ENCODE results near the gene SIGLEC6. TPM values are rescaled to one million over a fixed set of nuclear protein-coding genes. Genes with fewer than 3 reads are reported as not detected.

Gene SIGLEC6
- total RNA-seq, 6 donors from 2014 or later, result 7.2 to 7.9 (median 7.8) TPM; not detected in 3

GRCh38 chr19:51539821-51540366 lies 8.4 kb upstream of the SIGLEC6 start:
- no peak overlapping the region for H3K27ac ChIP-seq
- no peaks in the 10 kb centered on the region for H3K27me3 ChIP-seq
- no peak overlapping the region for H3K4me3 ChIP-seq
- 88 to 90% methylated on average over 4 of the region's 4 CpGs for WGBS, 2 donors
- no peaks in the 10 kb centered on the region for H3K4me1 ChIP-seq
- DNase-seq (no peak), ATAC-seq (ENCODE audit: low FRiP score in 2 of 2) (no peak)
- no peaks in the 10 kb centered on the region for H3K9me3 ChIP-seq
- TF ChIP-seq POLR2AphosphoS5 (IDR thresholded peaks at IDR 0.05) (no peak), POLR2A (IDR thresholded peaks at IDR 0.05) (no peak), CTCF (IDR thresholded peaks at IDR 0.05) (no peak), EP300 (IDR thresholded peaks at IDR 0.05) (no peak)
- H3K36me3 ChIP-seq, result no peaks in the 10 kb centered on the region

GRCh38 chr19:51535535-51535934 lies 4.1 kb upstream of the SIGLEC6 start:
- no peaks in the 10 kb centered on the region for H3K36me3 ChIP-seq
- WGBS, 2 donors, result 68 to 69% methylated on average over 1 of the region's 1 CpG
- TF ChIP-seq POLR2A (IDR thresholded peaks at IDR 0.05) (no peak), POLR2AphosphoS5 (IDR thresholded peaks at IDR 0.05) (no peak), EP300 (IDR thresholded peaks at IDR 0.05) (no peak), CTCF (IDR thresholded peaks at IDR 0.05) (no peak)

GRCh38 chr19:51530616-51531015 lies 854 bp downstream of the SIGLEC6 start:
- 75 to 91% methylated on average over 1 to 8 of the region's 8 CpGs for WGBS, 2 donors
- Histone ChIP-seq H3K9me3 (no peaks in the 10 kb centered on the region), H3K27ac (no peak overlapping the region), H3K36me3 (no peaks in the 10 kb centered on the region), H3K4me3 (no peak overlapping the region), H3K27me3 (no peaks in the 10 kb centered on the region), H3K4me1 (no peaks in the 10 kb centered on the region)
- ATAC-seq (ENCODE audit: low FRiP score in 2 of 2) (no peak), DNase-seq (no peak)
- TF ChIP-seq CTCF (IDR thresholded peaks at IDR 0.05), result no peak
- no peak for TF ChIP-seq EP300 (IDR thresholded peaks at IDR 0.05)
- TF ChIP-seq POLR2A (IDR thresholded peaks at IDR 0.05), result no peak
- TF ChIP-seq POLR2AphosphoS5 (IDR thresholded peaks at IDR 0.05), result no peak

More at GRCh38 chr19:51535535-51535934, 4.1 kb upstream of the SIGLEC6 start:
- ATAC-seq (ENCODE audit: low FRiP score in 2 of 2) (no peak), DNase-seq (no peak)
- Histone ChIP-seq H3K4me3 (no peak overlapping the region), H3K4me1 (no peaks in the 10 kb centered on the region), H3K27ac (no peak overlapping the region), H3K27me3 (no peaks in the 10 kb centered on the region), H3K9me3 (no peaks in the 10 kb centered on the region)

- no peak for ATAC-seq (ENCODE audit: low FRiP score in 2 of 2)
- Histone ChIP-seq H3K36me3 (no peaks in the 10 kb centered on the region), H3K27ac (no peak overlapping the region), H3K9me3 (no peaks in the 10 kb centered on the region), H3K4me1 (no peaks in the 10 kb centered on the region), H3K27me3 (no peaks in the 10 kb centered on the region), H3K4me3 (no peak overlapping the region)
- TF ChIP-seq POLR2A (IDR thresholded peaks at IDR 0.05), result no peak
- no peak for TF ChIP-seq CTCF (IDR thresholded peaks at IDR 0.05)
- no peak for TF ChIP-seq EP300 (IDR thresholded peaks at IDR 0.05)
- no peak for DNase-seq
- 82% methylated on average over 2 of the region's 2 CpGs; no CpG with 5 or more reads in 1 of the 2 donors for WGBS, 2 donors
These were observed 2.2 kb downstream of the SIGLEC6 start for GRCh38 chr19:51529301-51529700.

GRCh38 chr19:51525651-51526050 lies 5.8 kb downstream of the SIGLEC6 start:
- no peak for ATAC-seq (ENCODE audit: low FRiP score in 2 of 2)
- no peaks in the 10 kb centered on the region for H3K9me3 ChIP-seq
- WGBS, 2 donors, result 17 to 60% methylated on average over 1 to 4 of the region's 4 CpGs

More at GRCh38 chr19:51525651-51526050, 5.8 kb downstream of the SIGLEC6 start:
- Histone ChIP-seq H3K27me3 (no peaks in the 10 kb centered on the region), H3K27ac (no peak overlapping the region), H3K36me3 (no peaks in the 10 kb centered on the region), H3K4me3 (no peak overlapping the region), H3K4me1 (no peaks in the 10 kb centered on the region)
- no peak for DNase-seq
- TF ChIP-seq CTCF (IDR thresholded peaks at IDR 0.05), result no peak
- no peak for TF ChIP-seq POLR2A (IDR thresholded peaks at IDR 0.05)
- TF ChIP-seq EP300 (IDR thresholded peaks at IDR 0.05), result no peak
- TF ChIP-seq POLR2AphosphoS5 (IDR thresholded peaks at IDR 0.05), result no peak

All from upper lobe of left lung (tissue), 6 donors.